CD14-positive monocyte (primary cell): ENCODE measurements around the gene AEBP1. TPM values are rescaled to one million over a fixed set of nuclear protein-coding genes. Genes with fewer than 3 reads are reported as not detected.

Source experiments
- DNase-seq, 3 donors: peaks; one replicate each; pipeline ENCODE4 v3.0.0-alpha.2; 2011 to 2022
- H2AFZ ChIP-seq: 2 replicates; pipeline ENCODE4 v1.6.0; 2012; ENCODE audit warnings: mild to moderate bottlenecking, low read depth, low read length, inconsistent platforms; ENCODE audit not compliant: insufficient read depth, poor library complexity, severe bottlenecking
- H3K27ac ChIP-seq, 2 donors: 1 replicate in 1 of 2; 2 replicates in 1 of 2; pipeline ENCODE4 v1.5.1; 2012 to 2013; ENCODE audit warnings: low read length in 2 of 2, control low read depth in 1 of 2, inconsistent platforms in 1 of 2, low read depth in 1 of 2, mild to moderate bottlenecking in 1 of 2
- H3K27me3 ChIP-seq, 2 donors: one replicate each; pipeline versions ENCODE4 v1.6.0 to v1.6.1; 2011 to 2013; ENCODE audit warnings: low read length in 2 of 2; ENCODE audit not compliant: control insufficient read depth in 2 of 2, insufficient read depth in 2 of 2
- H3K36me3 ChIP-seq, 2 donors: replicated peaks in 1 of 2; 1 replicate in 1 of 2; 2 replicates in 1 of 2; pipeline versions ENCODE4 v1.5.1 to v1.6.1; 2012 to 2013; ENCODE audit warnings: low read length in 2 of 2, control low read depth in 1 of 2, inconsistent platforms in 1 of 2, mild to moderate bottlenecking in 1 of 2; ENCODE audit not compliant: insufficient read depth in 2 of 2, control insufficient read depth in 1 of 2
- H3K4me1 ChIP-seq, 2 donors: 1 replicate in 1 of 2; 2 replicates in 1 of 2; pipeline versions ENCODE4 v1.5.1 to v1.6.1; 2012 to 2013; ENCODE audit warnings: low read length in 2 of 2, control low read depth in 1 of 2, inconsistent platforms in 1 of 2, mild to moderate bottlenecking in 1 of 2, moderate library complexity in 1 of 2; ENCODE audit not compliant: insufficient read depth in 2 of 2, control insufficient read depth in 1 of 2
- H3K4me2 ChIP-seq: replicated peaks from 2 replicates; pipeline ENCODE3; 2012; ENCODE audit warnings: low read length, moderate library complexity, mild to moderate bottlenecking; ENCODE audit not compliant: poor library complexity, severe bottlenecking; ENCODE audit errors: extremely low read depth
- H3K4me3 ChIP-seq, 3 experiments: fragments of 200-600 bp in 1 of 3; sonication (generic) in 1 of 3; replicated peaks in 1 of 3; 1 replicate in 2 of 3; 2 replicates in 1 of 3; pipeline ENCODE4 v1.5.1; 2011 to 2013; ENCODE audit warnings: low read length in 3 of 3, mild to moderate bottlenecking in 3 of 3, control low read depth in 2 of 3, low read depth in 2 of 3, inconsistent platforms in 1 of 3, moderate library complexity in 1 of 3
- H3K79me2 ChIP-seq: 2 replicates; pipeline ENCODE4 v1.6.0; 2012; ENCODE audit warnings: mild to moderate bottlenecking, control low read depth, inconsistent platforms, low read length, moderate library complexity; ENCODE audit not compliant: insufficient read depth
- H3K9ac ChIP-seq: 2 replicates; pipeline ENCODE4 v1.6.0; 2017; ENCODE audit warnings: low read length, mild to moderate bottlenecking; ENCODE audit not compliant: insufficient read depth, poor library complexity, severe bottlenecking
- H3K9me3 ChIP-seq, 2 donors: replicated peaks in 1 of 2; 1 replicate in 1 of 2; 2 replicates in 1 of 2; pipeline versions ENCODE4 v1.5.1 to v1.6.1; 2012 to 2013; ENCODE audit warnings: low read length in 2 of 2, control low read depth in 1 of 2; ENCODE audit not compliant: control insufficient read depth in 1 of 2, insufficient read depth in 1 of 2
- H4K20me1 ChIP-seq: 2 replicates; pipeline ENCODE4 v1.6.0; 2012; ENCODE audit warnings: mild to moderate bottlenecking, low read length, control low read depth, moderate library complexity; ENCODE audit not compliant: insufficient read depth
- H3K27ac Mint-ChIP-seq, 7 donors: one replicate each; pipeline ENCODE4 v1.8.0; 2020; ENCODE audit warnings: mild to moderate bottlenecking in 7 of 7, mixed read lengths in 7 of 7, moderate library complexity in 6 of 7, inconsistent platforms in 2 of 7
- H3K27me3 Mint-ChIP-seq, 3 donors: one replicate each; pipeline ENCODE4 v1.8.0; 2021 to 2022; ENCODE audit warnings: low read depth in 3 of 3, mild to moderate bottlenecking in 3 of 3, mixed read lengths in 3 of 3, moderate library complexity in 3 of 3, inconsistent platforms in 1 of 3
- H3K36me3 Mint-ChIP-seq, 2 donors: one replicate each; pipeline ENCODE4 v1.8.0; 2020; ENCODE audit warnings: mixed read lengths in 2 of 2, inconsistent platforms in 1 of 2, mild to moderate bottlenecking in 1 of 2
- H3K4me1 Mint-ChIP-seq: one replicate; pipeline ENCODE4 v1.8.0; 2020; ENCODE audit warnings: mild to moderate bottlenecking, mixed read lengths
- H3K4me3 Mint-ChIP-seq, 2 donors: one replicate each; pipeline ENCODE4 v1.8.0; 2020; ENCODE audit warnings: mild to moderate bottlenecking in 2 of 2, mixed read lengths in 2 of 2, moderate library complexity in 1 of 2
- H3K9me3 Mint-ChIP-seq, 7 donors: one replicate each; pipeline ENCODE4 v1.8.0; 2020 to 2022; ENCODE audit warnings: mixed read lengths in 7 of 7, mild to moderate bottlenecking in 6 of 7, moderate library complexity in 6 of 7, inconsistent platforms in 2 of 7
- WGBS: methylation state at CpG from one replicate; pipeline ENCODE4 v1.1.5; 2013; ENCODE audit warnings: missing lambda C conversion rate; ENCODE audit not compliant: insufficient coverage; 5-methylcytosine and 5-hydroxymethylcytosine counted together
- intact Hi-C, 2 donors: fragments of 100-400 bp; cut with micrococcal nuclease; formaldehyde crosslinking; loops; one replicate each; pipeline versions ENCODE4 v1.15.0 to v1.15.1; 2023
- polyA plus RNA-seq, 3 donors: library from polyadenylated mRNA; depleted of rRNA in 1 of 3; unstranded in 2 of 3; stranded (reverse) in 1 of 3; fragments of 300-500 nt in 2 of 3; fragments of >200 nt in 1 of 3; fragmentation: Illumina TruSeq in 2 of 3; gene quantifications; 1 replicate in 2 of 3; 2 replicates in 1 of 3; pipeline ENCODE4 v1.2.3, GENCODE V29; 2012 to 2021
- TF ChIP-seq, protein P1 (sequence below): fragments of 200-600 bp; IDR thresholded peaks from one replicate; pipeline ENCODE4 v1.8.0; 2022; ENCODE audit warnings: antibody characterized with exemption, mild to moderate bottlenecking

Gene AEBP1
- polyA plus RNA-seq, 3 donors, result 0.08 TPM; not detected in 2

DNA sequence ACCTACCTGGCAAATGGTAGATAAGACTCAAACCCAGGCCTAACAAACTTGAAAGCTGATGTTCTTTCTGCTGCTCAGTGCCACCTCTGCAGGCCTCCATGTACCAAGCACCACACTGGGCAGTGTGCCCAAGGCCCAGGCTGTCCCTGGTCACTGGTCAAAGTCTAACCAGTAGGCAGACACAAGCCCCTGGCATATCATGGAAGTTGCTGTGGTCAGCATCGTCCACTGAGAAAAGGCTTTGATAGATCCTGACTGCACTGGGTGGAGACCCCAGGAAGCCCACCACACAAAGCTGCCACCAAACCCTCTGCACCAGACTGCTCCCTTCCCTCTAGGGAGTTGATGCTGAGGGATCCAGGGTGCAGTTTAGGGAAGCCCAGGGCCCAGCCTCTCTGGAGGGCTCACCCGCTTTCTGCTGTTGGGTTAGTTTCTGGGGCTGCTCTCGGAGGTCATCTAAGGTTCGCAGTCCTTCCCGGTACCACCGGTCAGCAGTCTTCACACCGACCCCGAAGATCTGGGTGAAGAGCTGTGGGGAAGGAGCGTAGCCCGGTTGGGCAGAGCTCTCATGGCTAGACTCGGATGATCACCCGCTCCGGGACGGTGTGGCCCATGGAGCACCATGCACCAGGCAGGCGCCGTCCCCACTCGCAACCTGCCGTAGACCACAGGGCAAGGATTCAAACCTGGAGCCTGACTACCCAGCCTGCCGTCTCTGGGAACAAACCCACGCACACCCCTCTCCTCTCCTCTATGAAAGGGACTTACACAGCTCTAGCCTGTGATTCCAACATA is 27.8 kb upstream of the AEBP1 start:
- peak overlapping the region in 1 of 2 donors; percentile 97 for H3K27ac ChIP-seq
- H3K4me1 ChIP-seq, result peaks cover 25 to 34% of the 10 kb centered on the region in 2 donors
- H3K27me3 Mint-ChIP-seq, result peaks cover 0 to 6% (median 0%) of the 10 kb centered on the region in 3 donors

GRCh38 chr7:44077061-44077460 is 27.1 kb upstream of the AEBP1 start:
- no peak overlapping the region for H3K4me3 Mint-ChIP-seq
- WGBS, result 100% methylated on average over 2 of the region's 9 CpGs
- H3K27ac Mint-ChIP-seq, result peak overlapping the region in 6 of 7 donors; percentile 52 to 99 (median 98)
- Histone ChIP-seq H3K9ac (no peak overlapping the region), H3K9me3 (no peaks in the 10 kb centered on the region), H3K4me3 (no peak overlapping the region), H3K4me2 (no peak overlapping the region), H3K27me3 (no peaks in the 10 kb centered on the region), H3K4me1 (peaks cover 32 to 42% of the 10 kb centered on the region in 2 donors), H3K27ac (peak overlapping the region in 1 of 2 donors; percentile 97), H2AFZ (no peak overlapping the region), H3K36me3 (peaks cover 60 to 67% of the 10 kb centered on the region in 2 donors), H4K20me1 (peaks cover 6% of the 10 kb centered on the region), H3K79me2 (peaks cover 23% of the 10 kb centered on the region)
- DNase-seq, result no peak
- peaks cover 49% of the 10 kb centered on the region for H3K4me1 Mint-ChIP-seq
- peaks cover 0 to 2% (median 0%) of the 10 kb centered on the region in 7 donors for H3K9me3 Mint-ChIP-seq
- H3K27me3 Mint-ChIP-seq, result peaks cover 0 to 6% (median 0%) of the 10 kb centered on the region in 3 donors
- TF ChIP-seq, protein P1, sequence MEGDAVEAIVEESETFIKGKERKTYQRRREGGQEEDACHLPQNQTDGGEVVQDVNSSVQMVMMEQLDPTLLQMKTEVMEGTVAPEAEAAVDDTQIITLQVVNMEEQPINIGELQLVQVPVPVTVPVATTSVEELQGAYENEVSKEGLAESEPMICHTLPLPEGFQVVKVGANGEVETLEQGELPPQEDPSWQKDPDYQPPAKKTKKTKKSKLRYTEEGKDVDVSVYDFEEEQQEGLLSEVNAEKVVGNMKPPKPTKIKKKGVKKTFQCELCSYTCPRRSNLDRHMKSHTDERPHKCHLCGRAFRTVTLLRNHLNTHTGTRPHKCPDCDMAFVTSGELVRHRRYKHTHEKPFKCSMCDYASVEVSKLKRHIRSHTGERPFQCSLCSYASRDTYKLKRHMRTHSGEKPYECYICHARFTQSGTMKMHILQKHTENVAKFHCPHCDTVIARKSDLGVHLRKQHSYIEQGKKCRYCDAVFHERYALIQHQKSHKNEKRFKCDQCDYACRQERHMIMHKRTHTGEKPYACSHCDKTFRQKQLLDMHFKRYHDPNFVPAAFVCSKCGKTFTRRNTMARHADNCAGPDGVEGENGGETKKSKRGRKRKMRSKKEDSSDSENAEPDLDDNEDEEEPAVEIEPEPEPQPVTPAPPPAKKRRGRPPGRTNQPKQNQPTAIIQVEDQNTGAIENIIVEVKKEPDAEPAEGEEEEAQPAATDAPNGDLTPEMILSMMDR, result no peak
- peaks cover 65 to 83% of the 10 kb centered on the region in 2 donors for H3K36me3 Mint-ChIP-seq
- intact Hi-C loops, result no loop called here

More for the DNA sequence above, 27.8 kb upstream of the AEBP1 start:
- Histone ChIP-seq H3K27me3 (no peaks in the 10 kb centered on the region), H3K9ac (no peak overlapping the region), H4K20me1 (peaks cover 6% of the 10 kb centered on the region), H3K9me3 (no peaks in the 10 kb centered on the region), H2AFZ (no peak overlapping the region), H3K36me3 (peaks cover 60 to 67% of the 10 kb centered on the region in 2 donors), H3K4me3 (no peak overlapping the region), H3K4me2 (no peak overlapping the region), H3K79me2 (peaks cover 17% of the 10 kb centered on the region)
- Mint-ChIP-seq H3K36me3 (peaks cover 65 to 88% of the 10 kb centered on the region in 2 donors), H3K4me3 (no peak overlapping the region), H3K9me3 (peaks cover 0 to 2% (median 0%) of the 10 kb centered on the region in 7 donors), H3K27ac (peak overlapping the region; percentile 86 to 99 (median 98)), H3K4me1 (peaks cover 47% of the 10 kb centered on the region)
- WGBS, result 99% methylated on average over 16 of the region's 20 CpGs
- TF ChIP-seq, protein P1, result no peak
- intact Hi-C loops, result no loop called here
- DNase-seq, result no peak
